CD4-positive, alpha-beta T cell (primary cell): Measurements from ENCODE around the gene ATP13A3. TPM values are rescaled to one million over a fixed set of nuclear protein-coding genes. Genes with fewer than 3 reads are reported as not detected.

Experiments
- ATAC-seq: fragments of 200-7000 bp; cut with Tn5 transposase; one replicate; pipeline ENCODE4 v1.10.0; 2022; ENCODE audit warnings: mild to moderate bottlenecking; ENCODE audit not compliant: poor library complexity
- CTCF ChIA-PET: fragments of 350-600 bp; sonication (Branson Sonifier 250); formaldehyde crosslinking; loops from one replicate; lab custom pipeline; 2021; ENCODE audit warnings: antibody characterized with exemption, inconsistent platforms; lab: Charles Lee
- POLR2A ChIA-PET: fragments of 350-600 bp; sonication (Branson Sonifier 250); formaldehyde crosslinking; loops from one replicate; lab custom pipeline; 2021; ENCODE audit warnings: antibody characterized with exemption, inconsistent platforms; lab: Charles Lee
- DNase-seq, 14 experiments: peaks; one replicate each; pipeline ENCODE4 v3.0.0-alpha.2; 2013 to 2020; ENCODE audit warnings: mixed read lengths in 2 of 14
- H3K27ac ChIP-seq, 2 donors: one replicate each; pipeline versions ENCODE4 v1.5.1 to v1.7.0; 2013; ENCODE audit warnings: low read length in 2 of 2, low read depth in 1 of 2, mild to moderate bottlenecking in 1 of 2
- H3K27me3 ChIP-seq, 2 experiments: 1 replicate in 1 of 2; 2 replicates in 1 of 2; pipeline versions ENCODE4 v1.6.1 to v1.7.0; 2013; ENCODE audit warnings: low read length in 2 of 2, control low read depth in 1 of 2, mild to moderate bottlenecking in 1 of 2, moderate library complexity in 1 of 2; ENCODE audit not compliant: insufficient read depth in 2 of 2, control insufficient read depth in 1 of 2
- H3K36me3 ChIP-seq: one replicate; pipeline ENCODE4 v1.6.1; 2013; ENCODE audit warnings: low read length, control low read depth; ENCODE audit not compliant: insufficient read depth
- H3K4me1 ChIP-seq: one replicate; pipeline ENCODE4 v1.6.1; 2013; ENCODE audit warnings: low read length, control low read depth; ENCODE audit not compliant: insufficient read depth
- H3K4me3 ChIP-seq: one replicate; pipeline ENCODE4 v1.5.1; 2013; ENCODE audit warnings: mild to moderate bottlenecking, low read length, moderate library complexity
- H3K9me3 ChIP-seq, 2 experiments: 1 replicate in 1 of 2; 2 replicates in 1 of 2; pipeline versions ENCODE4 v1.6.1 to v1.7.0; 2013; ENCODE audit warnings: low read length in 2 of 2, mild to moderate bottlenecking in 2 of 2, control low read depth in 1 of 2, moderate library complexity in 1 of 2; ENCODE audit not compliant: control insufficient read depth in 1 of 2, insufficient read depth in 1 of 2
- H3K27ac Mint-ChIP-seq: one replicate; pipeline ENCODE4 v1.8.0; 2020; ENCODE audit warnings: mixed read lengths
- H3K27me3 Mint-ChIP-seq: one replicate; pipeline ENCODE4 v1.8.0; 2021; ENCODE audit warnings: mixed read lengths
- H3K36me3 Mint-ChIP-seq: one replicate; pipeline ENCODE4 v1.8.0; 2021; ENCODE audit warnings: low read depth, mixed read lengths
- H3K4me1 Mint-ChIP-seq: one replicate; pipeline ENCODE4 v1.8.0; 2021; ENCODE audit warnings: low read depth, mixed read lengths
- H3K4me3 Mint-ChIP-seq: one replicate; pipeline ENCODE4 v1.8.0; 2020; ENCODE audit warnings: mild to moderate bottlenecking, mixed read lengths
- H3K9me3 Mint-ChIP-seq: one replicate; pipeline ENCODE4 v1.8.0; 2020; ENCODE audit warnings: mixed read lengths
- CTCF ChIP-seq: fragments of 200-600 bp; IDR thresholded peaks from one replicate; pipeline ENCODE4 v1.8.0; 2022; ENCODE audit warnings: antibody characterized with exemption, mild to moderate bottlenecking
- intact Hi-C, 2 experiments: fragments of 100-400 bp; cut with DNase I in 1 of 2; cut with micrococcal nuclease in 1 of 2; formaldehyde crosslinking; loops; one replicate each; pipeline versions ENCODE4 v1.15.1 to v1.9.0; 2023 to 2025; cut with DNase I, micrococcal nuclease
- total RNA-seq, 174 experiments: library from RNA in 2 of 174; stranded (reverse) in 2 of 174; gene quantifications; one replicate each; pipeline ENCODE4 v1.2.3 and lab custom pipeline; 2021 to 2026

Gene ATP13A3
- total RNA-seq, 2 experiments from 2014 or later = 46.5 to 52.7 TPM

GRCh38 chr3:194364314-194364651 lies 122.5 kb downstream of the ATP13A3 start:
- H3K27me3 ChIP-seq = peaks cover 0 to 17% of the 10 kb centered on the region in 2 experiments
- CTCF ChIA-PET = interaction anchor here (1.6 kb wide), 1 partner anchor 21 kb away, joined by 7 read pairs; no protein-coding TSS in a partner anchor
- Mint-ChIP-seq H3K4me1 (no peaks in the 10 kb centered on the region), H3K4me3 (no peak overlapping the region), H3K27me3 (peaks cover 19% of the 10 kb centered on the region), H3K9me3 (no peaks in the 10 kb centered on the region), H3K36me3 (no peaks in the 10 kb centered on the region), H3K27ac (no peak overlapping the region)
- H3K4me3 ChIP-seq = no peak overlapping the region
- no peak for TF ChIP-seq CTCF
- POLR2A ChIA-PET = no interaction called here
- no peaks in the 10 kb centered on the region for H3K36me3 ChIP-seq
- H3K9me3 ChIP-seq = no peaks in the 10 kb centered on the region
- ATAC-seq (no peak), DNase-seq (no peak)
- H3K27ac ChIP-seq = no peak overlapping the region
- no peaks in the 10 kb centered on the region for H3K4me1 ChIP-seq
- intact Hi-C loops = no loop called here

- ATAC-seq (no peak), DNase-seq (no peak)
- intact Hi-C loops = no loop called here
- Mint-ChIP-seq H3K4me3 (no peak overlapping the region), H3K27me3 (no peaks in the 10 kb centered on the region), H3K4me1 (no peaks in the 10 kb centered on the region), H3K27ac (no peak overlapping the region), H3K9me3 (no peaks in the 10 kb centered on the region), H3K36me3 (no peaks in the 10 kb centered on the region)
- ChIA-PET CTCF (no interaction called here), POLR2A (no interaction called here)
- H3K27ac ChIP-seq = no peak overlapping the region
- peaks cover 0 to 3% of the 10 kb centered on the region in 2 experiments for H3K27me3 ChIP-seq
- H3K9me3 ChIP-seq = no peaks in the 10 kb centered on the region
- no peak for TF ChIP-seq CTCF
- H3K4me1 ChIP-seq = no peaks in the 10 kb centered on the region
- no peak overlapping the region for H3K4me3 ChIP-seq
- no peaks in the 10 kb centered on the region for H3K36me3 ChIP-seq
These were observed 126.2 kb downstream of the ATP13A3 start for GRCh38 chr3:194360568-194360967.

- ChIA-PET CTCF (no interaction called here), POLR2A (no interaction called here)
- Histone ChIP-seq H3K27me3 (no peaks in the 10 kb centered on the region), H3K9me3 (no peaks in the 10 kb centered on the region), H3K4me1 (no peaks in the 10 kb centered on the region), H3K4me3 (no peak overlapping the region), H3K36me3 (no peaks in the 10 kb centered on the region), H3K27ac (no peak overlapping the region)
- DNase-seq (no peak), ATAC-seq (no peak)
- no peak for TF ChIP-seq CTCF
- Mint-ChIP-seq H3K9me3 (no peaks in the 10 kb centered on the region), H3K27ac (no peak overlapping the region), H3K36me3 (no peaks in the 10 kb centered on the region), H3K4me1 (no peaks in the 10 kb centered on the region), H3K4me3 (no peak overlapping the region), H3K27me3 (no peaks in the 10 kb centered on the region)
- intact Hi-C loops = no loop called here
These were observed 129.1 kb downstream of the ATP13A3 start for GRCh38 chr3:194357681-194358080.
